HTERT RPE-1 (cell line): ENCODE results near the gene NOD2.

Experiments used
- in situ Hi-C: fragments of 300-500 bp; cut with MboI; formaldehyde crosslinking; loops from 4 replicates; pipeline ENCODE4 v1.14.3; 2020; ENCODE audit warnings: low sequenced_read_pairs

Gene NOD2

DNA sequence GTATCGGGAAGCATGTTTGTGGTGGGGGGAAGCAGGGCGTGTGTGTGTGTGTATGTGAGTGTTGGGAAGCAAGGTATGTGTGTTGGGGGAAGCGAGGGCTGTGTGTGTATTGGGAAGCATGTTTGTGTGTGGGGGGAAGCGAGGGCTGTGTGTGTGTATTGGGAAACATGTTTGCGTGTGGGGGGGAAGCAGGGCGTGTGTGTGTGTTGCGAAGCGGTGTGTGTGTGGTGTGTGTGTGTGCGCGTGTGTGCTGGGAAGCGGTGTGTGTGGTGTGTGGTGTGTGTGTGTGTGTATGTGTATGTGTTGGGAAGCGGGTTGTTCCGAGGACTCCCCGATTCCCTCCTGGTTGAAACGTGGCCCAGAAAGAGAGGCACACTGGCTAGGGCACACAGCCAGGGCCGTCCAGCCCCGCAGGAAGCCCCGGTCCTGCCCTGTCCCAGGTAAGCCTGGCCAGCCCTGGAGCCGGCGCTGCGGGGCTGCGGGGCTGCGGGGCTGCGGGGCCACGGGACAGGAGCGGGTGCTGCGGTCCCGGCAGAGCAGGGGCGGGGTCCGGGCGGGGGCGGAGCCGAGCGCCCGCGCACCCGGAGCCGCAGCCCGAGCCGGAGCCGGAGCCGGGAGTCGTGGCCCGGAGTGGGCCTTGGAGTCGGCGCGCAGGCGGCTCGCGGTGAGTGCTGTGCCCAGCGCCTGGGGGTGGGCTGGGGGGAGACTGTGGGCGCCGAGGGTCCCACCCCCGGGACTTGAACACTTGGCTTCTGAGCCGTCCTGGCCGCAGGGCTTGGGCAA, at the start of gene NOD2:
NOD2 (plus strand) TSS at position 608 of the 783 bp plus-strand sequence. CDS start 5,890 bp downstream, outside the sequence.
- in situ Hi-C loops: no loop called here

DNA sequence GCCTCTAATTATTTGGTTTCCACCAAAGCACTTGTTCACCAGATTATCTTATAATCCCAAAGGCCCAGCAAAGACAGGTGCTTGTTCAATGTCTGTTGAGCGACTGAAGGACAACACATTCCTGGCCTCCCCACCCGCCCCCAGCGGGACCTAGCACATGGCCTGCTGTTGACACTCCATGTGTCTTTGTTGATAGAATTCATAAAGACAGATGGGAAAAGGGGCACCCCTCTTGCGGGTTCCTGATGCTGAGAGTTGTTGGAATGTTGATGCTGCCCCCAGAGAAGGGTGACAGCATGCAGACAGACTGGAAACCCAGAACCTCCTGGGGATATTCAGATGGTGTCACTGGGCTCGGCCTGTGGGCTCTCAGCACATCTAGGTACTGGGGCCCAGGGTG, 49.2 kb upstream of the NOD2 start:
- in situ Hi-C loops: no loop called here

- in situ Hi-C loops: no loop called here
Measured at GRCh38 chr16:50644729-50645128, 48.7 kb upstream of the NOD2 start.

DNA sequence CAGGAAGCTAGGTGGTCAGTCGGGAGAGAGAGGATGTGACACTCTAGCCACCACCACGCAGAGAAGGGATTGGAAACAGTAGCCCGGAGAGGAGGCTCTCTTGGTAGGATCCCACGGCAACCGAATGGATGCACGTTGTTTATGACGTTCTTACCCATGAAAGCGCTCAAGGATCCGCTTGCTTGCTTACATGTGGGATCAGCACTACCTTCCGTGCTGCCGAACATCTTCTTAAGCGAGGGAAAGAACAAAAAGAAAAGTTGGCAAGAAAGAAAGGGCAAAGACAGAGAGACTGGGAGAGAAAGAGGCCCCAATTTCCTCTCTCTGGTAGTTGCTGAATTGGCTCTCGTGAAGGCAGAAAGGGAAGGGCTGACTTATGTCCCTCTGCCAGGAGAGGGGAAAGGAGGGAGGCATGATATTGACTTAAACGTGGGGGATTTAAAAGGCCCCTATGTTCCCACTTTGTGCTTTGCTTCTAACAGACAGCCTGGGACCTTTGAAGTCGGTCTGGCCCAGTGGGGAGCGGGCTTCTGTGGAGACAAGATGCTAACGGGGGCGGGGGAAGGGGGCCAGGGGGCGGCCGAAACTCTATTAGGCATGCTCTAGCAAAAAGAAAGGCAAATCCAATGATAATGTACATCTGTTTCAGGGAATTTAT, 47.7 kb upstream of the NOD2 start:
- in situ Hi-C loops: no loop called here

GRCh38 chr16:50646345-50646744, 47.1 kb upstream of the NOD2 start:
- in situ Hi-C loops: no loop called here

- in situ Hi-C loops: no loop called here
Measured at GRCh38 chr16:50651835-50652438, 41.5 kb upstream of the NOD2 start.

GRCh38 chr16:50652836-50653425, 40.5 kb upstream of the NOD2 start:
- in situ Hi-C loops: no loop called here

- in situ Hi-C loops: no loop called here
Measured at GRCh38 chr16:50653633-50654519, 39.5 kb upstream of the NOD2 start.

GRCh38 chr16:50655558-50656055, 37.8 kb upstream of the NOD2 start:
- in situ Hi-C loops: no loop called here

GRCh38 chr16:50657241-50657640, 36.2 kb upstream of the NOD2 start:
- in situ Hi-C loops: no loop called here

GRCh38 chr16:50659806-50660205, 33.6 kb upstream of the NOD2 start:
- in situ Hi-C loops: no loop called here

- in situ Hi-C loops: no loop called here
Measured at GRCh38 chr16:50662306-50662940, 31.0 kb upstream of the NOD2 start.

DNA sequence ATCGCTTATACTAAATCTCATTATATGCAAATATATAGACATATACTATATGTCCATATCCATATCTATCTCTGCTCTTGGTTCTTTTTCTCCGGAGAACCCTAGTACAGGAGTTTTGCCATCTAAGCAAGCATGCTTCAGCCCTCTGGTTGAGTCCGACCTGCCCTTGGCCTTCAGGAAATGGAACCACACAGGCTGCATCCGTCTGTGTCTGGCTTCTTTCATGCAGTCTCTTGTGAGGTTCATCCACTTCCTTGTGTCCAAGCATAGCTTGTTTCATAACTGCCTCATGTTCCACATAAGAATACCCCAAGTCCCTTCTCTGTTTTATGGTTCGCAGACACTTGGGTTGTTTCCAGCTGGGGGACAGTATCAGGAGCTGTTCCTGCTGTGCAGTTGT, 29.1 kb upstream of the NOD2 start:
- in situ Hi-C loops: no loop called here

GRCh38 chr16:50665128-50665878, 28.1 kb upstream of the NOD2 start:
- in situ Hi-C loops: no loop called here

- in situ Hi-C loops: no loop called here
Measured at GRCh38 chr16:50666658-50667496, 26.5 kb upstream of the NOD2 start.

DNA sequence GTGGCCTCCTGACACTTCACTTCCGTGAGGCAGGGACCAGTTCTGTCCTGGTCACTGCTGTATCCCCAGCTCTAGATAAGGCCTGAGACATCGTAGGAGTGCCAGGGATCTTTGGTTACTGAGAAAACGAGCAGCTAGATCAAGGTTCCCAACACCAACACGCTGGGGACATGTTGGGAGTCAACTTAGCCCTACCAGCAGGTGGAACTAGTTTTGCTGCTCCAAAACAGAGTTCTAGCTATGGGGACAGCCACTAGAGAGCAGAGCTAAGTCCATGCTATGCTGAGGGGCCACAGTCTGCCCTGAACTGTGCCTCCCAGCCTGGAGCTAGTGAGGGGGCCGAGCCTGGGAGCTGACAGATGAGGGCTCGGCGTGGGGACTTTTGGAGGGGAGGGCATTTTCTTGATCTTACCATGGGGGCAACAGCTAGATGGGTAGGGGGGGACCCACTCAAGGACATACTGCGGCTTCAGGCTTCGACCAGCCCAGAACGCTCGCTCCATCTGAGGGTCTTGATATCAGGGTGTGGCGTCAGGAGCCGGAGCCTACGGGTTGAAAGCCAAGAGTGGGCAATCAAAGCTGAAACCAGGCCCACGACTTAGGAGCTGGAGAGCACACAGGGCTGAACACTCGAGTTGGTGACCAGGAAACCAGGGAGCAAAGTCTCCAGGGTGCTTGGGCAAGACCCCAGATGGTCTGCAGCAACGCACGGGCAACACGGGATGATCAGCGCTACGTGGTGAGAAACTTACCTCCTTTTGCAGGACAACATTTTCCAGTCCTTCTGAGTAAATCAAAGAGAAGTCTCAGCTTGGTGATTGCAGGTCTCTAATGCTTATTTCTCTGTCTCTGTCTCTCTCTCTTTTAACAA, 25.7 kb upstream of the NOD2 start:
- in situ Hi-C loops: no loop called here

- in situ Hi-C loops: no loop called here
Measured at GRCh38 chr16:50668368-50669008, 24.9 kb upstream of the NOD2 start.
